ENCODE measurements around the gene TTC3. TPM values are rescaled to one million over a fixed set of nuclear protein-coding genes. Genes with fewer than 3 reads are reported as not detected.

TTC3 gene
- total RNA-seq, 2 experiments from 2014 or later, result 141 to 142 TPM

DNA sequence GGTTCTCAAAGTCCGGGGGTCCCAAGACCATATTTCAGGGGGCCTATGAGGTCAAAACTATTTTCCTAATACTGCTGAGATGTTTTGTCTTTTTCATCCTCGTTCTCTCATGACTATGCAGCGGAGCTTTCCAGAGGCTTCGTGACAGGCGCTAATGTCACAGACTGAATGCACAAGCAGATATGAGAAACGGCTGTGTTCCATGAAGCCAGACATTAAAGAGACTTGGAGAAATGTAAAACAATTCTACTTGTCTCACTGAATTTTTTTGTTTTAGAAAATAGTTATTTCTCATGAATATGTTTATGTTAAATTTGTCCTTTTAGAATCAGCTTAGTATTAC, 10.5 kb upstream of the TTC3 start:
- no peaks in the 10 kb centered on the region for H3K4me1 ChIP-seq (ENCODE audit: insufficient read depth, low read length)
- ATAC-seq (ENCODE audit: poor library complexity) (no peak), DNase-seq (no peak)
- intact Hi-C loops (cut with DNase I, micrococcal nuclease), result no loop called here
- Mint-ChIP-seq H3K4me3 (no peak overlapping the region), H3K36me3 (ENCODE audit: low read depth) (peaks cover 22% of the 10 kb centered on the region), H3K27me3 (no peaks in the 10 kb centered on the region), H3K4me1 (ENCODE audit: low read depth) (no peaks in the 10 kb centered on the region), H3K9me3 (no peaks in the 10 kb centered on the region), H3K27ac (no peak overlapping the region)
- H3K27me3 ChIP-seq (ENCODE audit: control insufficient read depth in 1 of 2, insufficient read depth in 2 of 2, low read length in 2 of 2), result no peaks in the 10 kb centered on the region
- no peak overlapping the region for H3K27ac ChIP-seq (ENCODE audit: low read depth in 1 of 2, low read length in 2 of 2)
- H3K9me3 ChIP-seq (ENCODE audit: control insufficient read depth in 1 of 2, insufficient read depth in 1 of 2, low read length in 2 of 2), result no peaks in the 10 kb centered on the region
- ChIA-PET CTCF (no interaction called here), POLR2A (no interaction called here)
- TF ChIP-seq, protein P1, sequence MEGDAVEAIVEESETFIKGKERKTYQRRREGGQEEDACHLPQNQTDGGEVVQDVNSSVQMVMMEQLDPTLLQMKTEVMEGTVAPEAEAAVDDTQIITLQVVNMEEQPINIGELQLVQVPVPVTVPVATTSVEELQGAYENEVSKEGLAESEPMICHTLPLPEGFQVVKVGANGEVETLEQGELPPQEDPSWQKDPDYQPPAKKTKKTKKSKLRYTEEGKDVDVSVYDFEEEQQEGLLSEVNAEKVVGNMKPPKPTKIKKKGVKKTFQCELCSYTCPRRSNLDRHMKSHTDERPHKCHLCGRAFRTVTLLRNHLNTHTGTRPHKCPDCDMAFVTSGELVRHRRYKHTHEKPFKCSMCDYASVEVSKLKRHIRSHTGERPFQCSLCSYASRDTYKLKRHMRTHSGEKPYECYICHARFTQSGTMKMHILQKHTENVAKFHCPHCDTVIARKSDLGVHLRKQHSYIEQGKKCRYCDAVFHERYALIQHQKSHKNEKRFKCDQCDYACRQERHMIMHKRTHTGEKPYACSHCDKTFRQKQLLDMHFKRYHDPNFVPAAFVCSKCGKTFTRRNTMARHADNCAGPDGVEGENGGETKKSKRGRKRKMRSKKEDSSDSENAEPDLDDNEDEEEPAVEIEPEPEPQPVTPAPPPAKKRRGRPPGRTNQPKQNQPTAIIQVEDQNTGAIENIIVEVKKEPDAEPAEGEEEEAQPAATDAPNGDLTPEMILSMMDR (IDR thresholded peaks at IDR 0.05), result no peak
- H3K4me3 ChIP-seq (ENCODE audit: low read length), result no peak overlapping the region
- peaks cover 3% of the 10 kb centered on the region for H3K36me3 ChIP-seq (ENCODE audit: insufficient read depth, low read length)

- H3K27ac ChIP-seq (ENCODE audit: low read depth in 1 of 2, low read length in 2 of 2), result no peak overlapping the region
- H3K27me3 Mint-ChIP-seq, result no peaks in the 10 kb centered on the region
- no peaks in the 10 kb centered on the region for H3K9me3 Mint-ChIP-seq
- no peak for DNase-seq
- H3K9me3 ChIP-seq (ENCODE audit: control insufficient read depth in 1 of 2, insufficient read depth in 1 of 2, low read length in 2 of 2), result no peaks in the 10 kb centered on the region
- no peak overlapping the region for H3K27ac Mint-ChIP-seq
- ChIA-PET CTCF (interaction anchor here (1.4 kb wide), 1 partner anchor 54 kb away, joined by 3 read pairs; no protein-coding TSS in a partner anchor), POLR2A (no interaction called here)
- intact Hi-C loops (cut with DNase I, micrococcal nuclease), result no loop called here
- no peaks in the 10 kb centered on the region for H3K4me1 Mint-ChIP-seq (ENCODE audit: low read depth)
- no peak overlapping the region for H3K4me3 Mint-ChIP-seq
- TF ChIP-seq, protein P1 (IDR thresholded peaks at IDR 0.05), result no peak
- no peak overlapping the region for H3K4me3 ChIP-seq (ENCODE audit: low read length)
- peaks cover 4% of the 10 kb centered on the region for H3K36me3 ChIP-seq (ENCODE audit: insufficient read depth, low read length)
- H3K4me1 ChIP-seq (ENCODE audit: insufficient read depth, low read length), result no peaks in the 10 kb centered on the region
- H3K36me3 Mint-ChIP-seq (ENCODE audit: low read depth), result peaks cover 29% of the 10 kb centered on the region
- no peak for ATAC-seq (ENCODE audit: poor library complexity)
- no peaks in the 10 kb centered on the region for H3K27me3 ChIP-seq (ENCODE audit: control insufficient read depth in 1 of 2, insufficient read depth in 2 of 2, low read length in 2 of 2)
These were observed 9.6 kb upstream of the TTC3 start for GRCh38 chr21:37063433-37063832.

DNA sequence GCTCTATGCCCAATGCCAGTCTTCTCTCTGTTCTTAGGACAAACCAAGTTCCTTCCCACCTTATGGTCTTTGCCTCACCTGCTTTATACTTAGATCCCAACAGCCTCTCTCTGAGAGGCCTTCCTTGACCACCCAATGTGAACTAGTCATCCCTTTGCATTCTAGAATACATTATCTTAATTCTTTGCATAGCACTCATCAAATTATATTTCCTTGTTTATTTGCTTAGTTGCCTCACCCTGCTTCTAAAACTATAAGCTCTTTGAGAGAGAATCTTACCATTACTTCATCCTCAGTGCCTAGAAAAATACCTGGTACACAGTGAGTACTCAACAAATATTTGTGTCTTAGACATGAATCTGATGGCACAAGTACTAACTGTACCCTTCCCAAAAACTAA, 8.2 kb upstream of the TTC3 start:
- no peaks in the 10 kb centered on the region for H3K27me3 ChIP-seq (ENCODE audit: control insufficient read depth in 1 of 2, insufficient read depth in 2 of 2, low read length in 2 of 2)
- intact Hi-C loops (cut with DNase I, micrococcal nuclease), result no loop called here
- DNase-seq (no peak), ATAC-seq (ENCODE audit: poor library complexity) (no peak)
- H3K9me3 ChIP-seq (ENCODE audit: control insufficient read depth in 1 of 2, insufficient read depth in 1 of 2, low read length in 2 of 2), result no peaks in the 10 kb centered on the region
- no peaks in the 10 kb centered on the region for H3K4me1 ChIP-seq (ENCODE audit: insufficient read depth, low read length)
- ChIA-PET POLR2A (no interaction called here), CTCF (interaction anchor here (1.4 kb wide), 1 partner anchor 55 kb away, joined by 3 read pairs; no protein-coding TSS in a partner anchor)
- no peak overlapping the region for H3K27ac ChIP-seq (ENCODE audit: low read depth in 1 of 2, low read length in 2 of 2)
- TF ChIP-seq, protein P1 (IDR thresholded peaks at IDR 0.05), result no peak
- Mint-ChIP-seq H3K36me3 (ENCODE audit: low read depth) (peaks cover 40% of the 10 kb centered on the region), H3K9me3 (no peaks in the 10 kb centered on the region), H3K27ac (no peak overlapping the region), H3K4me3 (no peak overlapping the region), H3K4me1 (ENCODE audit: low read depth) (peaks cover under 1% of the 10 kb centered on the region), H3K27me3 (no peaks in the 10 kb centered on the region)
- peaks cover 9% of the 10 kb centered on the region for H3K36me3 ChIP-seq (ENCODE audit: insufficient read depth, low read length)
- H3K4me3 ChIP-seq (ENCODE audit: low read length), result no peak overlapping the region

Data from CD4-positive, alpha-beta T cell (primary cell).